Renal cortex interstitium (tissue), 11 donors: ENCODE data around the gene ARHGEF37. TPM values are rescaled to one million over a fixed set of nuclear protein-coding genes. Genes with fewer than 3 reads are reported as not detected.
"Not testable (repeated sequence)": the region's sequence is repeated elsewhere in the genome, so short reads cannot be mapped to it uniquely, and the experiment has no call there.

Experiments
- DNase-seq, 11 donors: peaks; one replicate each; pipeline ENCODE4 v3.0.0-alpha.2; 2013; ENCODE audit warnings: low read depth in 9 of 11, low spot score in 4 of 11; ENCODE audit errors: extremely low read depth in 1 of 11
- polyA plus RNA-seq, 3 donors: library from polyadenylated mRNA; unstranded; fragments of 120-200 nt; gene quantifications; one replicate each; pipeline ENCODE4 v1.2.1, GENCODE V29; 2013; ENCODE audit not compliant: insufficient read length in 3 of 3

Gene ARHGEF37
- polyA plus RNA-seq, 3 donors = 4.3 to 7.7 (median 4.3) TPM

DNA sequence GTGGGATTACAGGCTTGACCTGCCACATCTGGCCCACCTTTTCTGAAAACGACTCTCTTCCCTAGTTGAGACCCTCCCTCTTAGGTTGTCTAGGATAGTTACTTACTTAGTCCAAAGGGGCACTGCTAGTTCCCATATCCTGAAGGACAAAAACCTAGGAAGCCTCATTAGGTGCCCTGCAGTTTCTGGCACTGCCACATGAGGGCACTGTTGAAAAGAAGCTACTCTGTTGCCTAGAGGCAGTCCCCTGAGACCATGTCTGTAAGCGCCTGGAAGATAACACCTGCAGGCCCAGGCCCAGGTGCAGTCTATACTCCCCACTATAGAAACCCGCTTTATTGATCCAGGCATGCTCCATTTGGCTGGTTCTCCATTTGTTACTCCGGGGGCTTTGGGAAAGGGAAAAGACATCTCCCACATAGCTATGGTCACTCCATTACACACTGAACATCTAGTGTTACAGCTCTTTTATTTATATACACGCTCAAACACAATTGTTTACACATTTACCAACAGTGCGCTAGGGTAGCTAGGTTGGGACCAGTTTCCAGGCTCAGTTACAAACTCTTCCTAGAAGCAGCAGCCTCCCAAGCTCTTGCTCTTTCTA, 75.4 kb downstream of the ARHGEF37 start:
- no peak for DNase-seq

DNA sequence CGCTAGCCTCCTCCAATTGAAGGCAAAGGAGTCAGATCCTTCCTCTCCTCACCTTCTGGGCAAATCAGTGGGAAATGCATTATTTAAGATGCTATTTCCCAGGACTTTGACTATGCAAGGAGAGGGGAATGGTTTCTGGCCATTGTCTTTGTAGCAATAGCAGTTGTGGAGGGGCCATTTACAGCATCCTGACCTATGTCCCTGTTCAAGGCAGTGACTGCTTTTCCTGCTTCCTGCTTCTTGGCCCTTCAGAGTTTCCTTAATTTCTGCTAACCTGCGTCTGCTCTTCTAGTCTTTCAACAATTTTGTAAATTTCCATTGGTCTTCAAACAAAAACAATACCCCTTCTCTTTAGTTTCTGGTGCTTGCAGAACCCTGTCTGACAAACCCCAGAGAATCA, 76.0 kb downstream of the ARHGEF37 start:
- no peak for DNase-seq

DNA sequence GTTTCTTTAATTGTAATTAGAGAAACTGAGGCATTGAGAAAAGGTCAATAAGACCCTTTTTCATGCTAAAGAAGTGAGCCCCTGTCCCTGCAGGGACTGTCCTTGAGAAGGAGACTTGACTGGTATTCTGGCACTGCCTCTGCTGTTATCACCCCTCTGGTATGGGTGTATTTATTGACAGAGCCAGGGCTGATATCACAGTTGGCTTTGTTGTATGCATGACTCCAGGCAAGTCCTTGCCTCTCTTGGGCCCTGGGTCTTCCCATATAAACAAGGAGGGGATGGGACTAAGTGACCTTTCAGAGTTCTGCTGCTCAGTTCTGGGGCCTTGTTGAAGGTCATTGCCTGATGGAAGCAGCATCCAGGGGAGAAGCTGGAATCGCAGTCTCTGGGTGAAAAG, 77.0 kb downstream of the ARHGEF37 start:
- DNase-seq = no peak

DNA sequence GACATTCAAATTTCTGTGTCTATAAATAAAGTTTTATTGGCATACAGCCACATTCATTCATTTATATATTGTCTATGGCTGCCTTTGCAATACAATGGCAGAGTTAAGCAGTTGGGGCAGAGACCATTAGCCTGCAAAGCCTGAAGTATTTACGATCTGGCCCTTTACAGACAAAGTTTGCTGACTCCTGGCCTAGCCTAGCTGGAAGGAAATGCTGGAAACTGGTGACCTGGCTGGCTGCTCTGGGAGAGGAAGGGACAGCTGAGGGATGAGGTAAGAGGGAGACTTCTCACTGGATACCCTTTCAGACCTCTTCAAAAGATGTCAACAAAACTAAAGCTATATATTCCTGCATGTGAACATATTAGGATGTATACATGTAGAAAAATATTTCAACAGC, 82.8 kb downstream of the ARHGEF37 start:
- no peak for DNase-seq

DNA sequence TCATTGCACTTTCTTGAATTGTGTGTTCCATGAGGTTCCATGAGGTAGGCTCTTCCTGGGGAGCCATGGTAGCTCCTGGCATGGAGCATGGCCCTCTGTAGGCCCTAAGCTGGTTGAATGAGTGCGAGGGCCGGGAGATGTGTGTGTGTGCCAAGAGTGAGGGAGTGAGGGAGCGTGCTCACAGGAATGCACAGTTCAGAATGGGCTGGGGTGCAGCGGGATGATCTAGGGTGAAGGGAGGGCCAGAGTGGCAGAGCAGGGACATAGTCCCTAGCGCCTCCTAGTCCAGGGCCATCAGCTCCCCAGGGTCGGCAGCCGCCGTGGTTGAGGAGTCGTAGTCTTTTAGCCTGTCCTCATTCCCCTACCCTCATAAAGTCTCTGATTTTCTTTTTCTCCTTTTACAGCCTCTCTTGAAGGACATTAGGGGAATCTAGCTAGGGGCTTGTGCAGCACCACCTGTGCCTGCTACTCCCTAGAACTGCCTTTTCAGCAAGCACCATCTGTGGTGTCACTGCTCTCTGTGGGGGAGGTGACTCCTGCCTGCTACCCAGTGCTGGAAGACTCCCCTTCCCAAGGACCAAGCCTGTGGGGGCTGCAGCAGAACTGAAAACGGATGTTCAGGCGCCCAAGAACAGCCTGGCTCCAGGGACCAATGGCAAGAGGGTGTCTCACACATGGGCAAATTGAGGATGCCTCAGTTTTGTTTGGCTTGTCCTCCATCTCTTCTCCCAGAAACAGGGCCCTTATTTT, 83.5 kb downstream of the ARHGEF37 start:
- no peak for DNase-seq

DNA sequence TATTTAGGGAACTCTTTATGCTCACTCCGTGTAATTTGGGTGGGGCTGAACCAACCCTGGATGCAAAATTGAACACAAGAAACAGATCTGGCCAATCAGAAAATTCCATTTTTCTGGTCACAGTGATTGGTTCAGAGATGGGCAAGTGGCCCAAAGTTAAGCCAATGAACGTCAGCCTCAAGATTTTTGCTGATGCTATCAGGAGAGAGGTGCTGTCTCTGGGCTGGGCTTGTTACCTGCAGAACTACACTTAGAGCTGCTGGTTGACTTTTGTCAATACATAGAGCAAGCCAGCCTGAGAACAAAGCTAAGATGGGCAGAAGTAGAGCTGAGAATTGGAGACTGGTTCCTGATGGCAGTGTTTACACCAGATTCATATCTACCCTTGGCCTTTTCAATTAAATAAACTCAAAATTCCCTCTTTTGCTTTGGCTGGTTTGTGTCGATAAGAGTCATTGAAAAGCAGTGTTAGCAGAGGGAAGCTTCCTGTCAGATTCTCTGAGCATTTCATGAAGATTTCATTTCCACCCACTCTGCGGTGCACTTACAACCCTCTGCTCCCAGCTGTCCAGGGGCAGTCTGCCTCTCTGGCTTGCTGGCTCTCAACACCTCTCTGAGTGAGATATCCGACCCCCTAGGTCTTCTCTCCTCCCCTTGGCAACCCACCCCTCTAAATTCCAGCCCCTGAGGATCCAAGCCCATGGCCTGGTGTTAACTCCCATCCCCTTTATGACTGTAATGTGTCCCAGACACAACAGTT, 84.3 kb downstream of the ARHGEF37 start:
- no peak for DNase-seq

DNA sequence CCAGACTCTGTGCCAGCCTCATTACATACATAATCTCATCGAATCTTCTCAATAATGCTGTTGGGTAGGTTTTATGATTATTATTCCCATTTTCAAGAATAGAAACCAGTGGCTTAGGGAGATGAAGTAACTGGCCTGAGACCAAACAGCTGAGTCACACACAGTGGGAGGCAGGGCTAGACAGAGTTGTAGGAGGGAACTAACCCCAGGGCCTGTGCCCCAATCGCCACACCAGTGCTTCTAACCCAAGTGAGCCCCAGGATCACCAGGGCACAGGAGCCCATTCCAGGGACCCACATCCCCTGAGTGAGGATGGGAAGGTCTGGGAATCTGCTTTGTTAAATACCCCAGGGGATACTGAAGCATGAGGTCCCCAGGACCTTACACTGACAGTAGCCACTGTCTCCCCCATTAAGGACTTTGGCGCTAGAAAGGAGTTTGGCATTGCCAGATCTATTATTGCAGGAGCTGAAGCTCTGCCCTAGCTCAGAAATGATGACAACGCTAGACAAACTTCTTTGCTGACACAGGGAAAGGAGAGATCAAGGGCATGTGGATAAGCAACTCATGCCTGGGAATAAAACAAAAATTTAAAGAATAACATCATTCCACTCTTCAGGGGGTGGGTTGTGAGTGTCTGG, 85.0 kb downstream of the ARHGEF37 start:
- DNase-seq = no peak

DNA sequence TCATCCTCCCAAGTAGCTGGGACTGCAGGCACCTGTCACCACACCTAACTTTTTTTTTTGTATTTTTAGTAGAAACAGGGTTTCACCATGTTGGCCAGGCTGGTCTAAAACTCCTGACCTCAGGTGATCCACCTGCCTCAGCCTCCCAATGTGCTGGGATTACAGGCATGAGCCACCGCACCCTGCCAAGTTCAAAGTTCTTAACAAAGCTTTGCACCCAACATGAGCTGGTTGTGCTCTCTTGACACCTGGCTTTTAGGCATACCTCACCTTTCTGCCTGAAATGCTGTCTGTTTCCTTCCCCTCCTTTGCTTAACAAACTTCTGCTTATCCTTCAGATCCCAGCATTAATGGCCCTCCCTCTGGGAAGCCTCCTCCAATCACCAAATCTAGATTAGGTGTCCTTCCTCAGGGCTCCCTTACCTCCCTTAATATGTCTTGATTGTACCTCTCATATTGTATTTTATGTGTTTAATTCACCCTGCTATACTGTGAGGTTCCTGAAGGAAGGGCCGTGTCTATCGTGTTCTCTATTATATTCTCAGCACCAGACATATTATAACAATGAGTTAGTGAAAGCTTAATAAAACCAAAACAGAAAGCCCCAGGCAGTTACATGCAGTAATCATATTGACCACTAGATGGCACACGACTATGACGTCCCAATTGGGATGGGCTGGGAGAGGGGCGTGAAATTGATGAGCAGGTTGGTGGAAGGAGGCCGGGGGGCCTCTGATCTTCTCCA, 86.0 kb downstream of the ARHGEF37 start:
- DNase-seq = no peak

DNA sequence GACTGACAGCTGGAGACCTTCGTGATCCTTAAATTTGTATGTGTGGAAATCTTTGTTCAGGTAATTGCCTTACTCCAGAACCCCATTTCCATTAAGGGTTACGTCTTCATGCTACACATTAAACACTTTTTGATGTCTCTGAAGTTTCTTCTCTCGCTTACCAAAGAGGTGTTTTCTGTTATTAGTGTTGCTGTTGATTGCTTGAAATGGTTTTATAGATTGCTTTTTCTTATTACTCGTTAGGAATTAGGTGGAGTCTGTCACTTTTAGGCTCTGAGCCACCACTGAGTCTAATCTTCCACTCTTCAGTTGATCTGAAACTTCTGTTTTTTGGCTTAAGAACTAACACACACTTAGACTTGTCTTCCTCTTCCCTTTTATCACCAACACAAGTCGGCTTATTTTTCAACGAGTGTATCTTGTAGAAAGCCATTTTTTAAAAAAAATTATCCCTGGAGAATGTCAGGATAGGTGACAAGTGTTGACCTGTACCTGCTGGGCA, 86.6 kb downstream of the ARHGEF37 start:
- DNase-seq = no peak

DNA sequence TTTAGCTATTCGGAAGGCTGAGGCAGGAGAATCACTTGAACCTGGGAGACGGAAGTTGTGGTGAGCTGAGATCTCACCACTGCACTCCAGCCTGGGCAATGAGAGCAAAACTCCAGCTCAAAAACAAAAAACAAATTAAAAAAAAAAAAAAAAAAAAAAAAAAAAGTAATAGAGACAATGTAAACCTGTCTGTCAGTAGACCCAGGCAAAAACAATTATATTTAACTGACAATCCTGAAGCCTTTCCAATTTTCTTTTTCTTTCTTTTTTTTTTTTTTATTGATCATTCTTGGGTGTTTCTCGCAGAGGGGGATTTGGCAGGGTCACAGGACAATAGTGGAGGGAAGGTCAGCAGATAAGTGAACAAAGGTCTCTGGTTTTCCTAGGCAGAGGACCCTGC, 88.0 kb downstream of the ARHGEF37 start:
- DNase-seq = not testable (repeated sequence)

DNA sequence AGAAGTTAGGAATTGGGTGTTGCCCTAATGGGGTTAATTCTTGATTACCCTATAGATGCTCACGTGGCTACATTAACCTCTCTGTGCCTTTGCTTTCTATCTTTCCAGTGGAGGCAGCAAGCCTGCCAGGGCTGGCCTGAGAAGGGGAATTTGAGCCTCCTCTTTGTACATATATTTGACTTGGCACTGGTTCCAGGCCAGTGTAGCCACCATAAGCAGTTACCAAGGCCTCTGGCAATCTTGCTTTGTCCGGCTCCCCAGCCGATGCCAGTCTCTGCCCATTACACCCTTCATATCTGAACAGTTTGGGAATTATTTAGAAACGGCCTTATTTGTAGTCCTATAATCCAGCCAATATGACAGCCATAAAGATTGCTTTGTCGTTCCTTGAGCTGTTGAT, 90.2 kb downstream of the ARHGEF37 start:
- DNase-seq = no peak

DNA sequence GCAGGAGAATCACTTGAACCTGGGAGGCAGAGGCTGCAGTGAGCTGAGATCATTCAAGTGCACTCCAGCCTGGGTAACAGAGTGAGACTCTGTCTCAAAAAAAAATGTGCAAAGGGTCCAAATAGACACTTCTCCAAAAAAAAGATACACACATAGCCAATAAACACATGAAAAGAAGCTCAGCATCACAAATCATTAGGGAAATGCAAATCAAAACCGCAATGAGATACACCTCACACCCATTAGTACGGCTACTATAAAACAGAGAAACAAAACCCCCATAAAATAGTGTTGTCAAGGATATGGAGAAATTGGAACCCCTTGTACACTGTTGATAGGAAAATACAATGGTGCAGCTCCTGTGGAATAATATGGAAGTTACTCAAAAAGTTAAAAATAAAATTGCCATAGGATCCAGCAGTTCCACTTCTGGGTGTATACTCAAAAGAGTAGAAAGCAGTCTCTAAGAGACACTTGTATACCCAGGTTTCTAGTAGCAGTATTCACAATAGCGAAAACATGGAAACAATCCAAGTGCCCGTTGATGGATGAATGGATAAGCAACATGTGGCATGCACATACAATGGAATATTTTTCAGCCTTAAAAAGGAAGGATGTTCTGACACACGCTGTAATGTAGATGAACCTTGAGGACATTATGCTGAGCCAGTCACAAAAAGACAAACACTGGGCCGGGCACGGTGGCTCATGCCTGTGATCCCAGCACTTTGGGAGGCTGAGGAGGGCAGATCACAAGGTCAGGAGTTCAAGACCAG, 91.6 kb downstream of the ARHGEF37 start:
- no peak for DNase-seq

DNA sequence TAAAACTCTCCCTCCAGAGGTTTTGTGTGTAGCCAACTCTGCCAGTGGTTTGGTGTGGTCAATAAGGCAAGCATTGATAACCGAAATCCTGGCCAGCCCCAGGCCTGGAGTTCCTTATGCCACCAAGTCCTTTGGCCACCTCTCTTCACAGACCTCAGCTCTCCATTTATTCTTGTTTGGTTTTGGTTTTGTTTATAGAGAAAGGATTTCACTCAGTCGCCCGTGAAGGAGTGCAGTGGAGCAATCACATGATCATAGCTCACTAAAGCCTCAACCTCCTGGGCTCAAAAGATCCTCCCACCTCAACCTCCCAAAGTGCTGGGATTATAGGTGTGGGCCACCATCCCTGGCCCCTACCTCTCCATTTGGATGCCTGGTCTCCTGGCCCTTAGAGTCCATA, 93.4 kb downstream of the ARHGEF37 start:
- no peak for DNase-seq

DNA sequence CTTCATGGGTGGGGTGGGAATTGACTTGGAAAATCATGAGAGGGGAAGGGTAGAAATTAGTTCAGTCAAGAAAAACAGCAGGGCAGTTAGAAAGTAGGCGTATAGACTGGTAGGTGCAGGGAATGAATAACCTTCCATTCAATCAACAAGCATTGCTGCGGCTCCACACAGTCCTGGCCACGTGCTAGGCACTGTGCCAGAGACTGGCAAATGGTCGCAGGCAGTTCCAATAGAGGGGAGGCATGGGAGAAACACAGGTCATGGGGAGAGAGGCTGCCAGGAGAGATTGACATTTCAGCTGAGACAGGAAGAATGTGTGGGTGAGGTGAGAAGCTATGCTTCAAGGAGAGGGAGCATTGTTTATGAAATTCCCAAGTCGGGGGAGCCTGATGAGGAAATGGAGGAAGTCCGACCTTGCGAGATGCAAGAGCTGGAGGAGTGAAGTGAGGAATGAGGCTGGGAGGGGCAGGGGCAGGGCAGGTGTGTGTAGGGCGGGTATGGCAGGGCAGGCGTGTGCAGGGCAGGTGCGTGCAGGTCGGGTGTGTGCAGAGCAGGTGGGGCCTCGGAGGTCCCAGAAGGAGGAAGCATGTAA, 94.4 kb downstream of the ARHGEF37 start:
- DNase-seq = peak in 1 of 11 donors; percentile 28

DNA sequence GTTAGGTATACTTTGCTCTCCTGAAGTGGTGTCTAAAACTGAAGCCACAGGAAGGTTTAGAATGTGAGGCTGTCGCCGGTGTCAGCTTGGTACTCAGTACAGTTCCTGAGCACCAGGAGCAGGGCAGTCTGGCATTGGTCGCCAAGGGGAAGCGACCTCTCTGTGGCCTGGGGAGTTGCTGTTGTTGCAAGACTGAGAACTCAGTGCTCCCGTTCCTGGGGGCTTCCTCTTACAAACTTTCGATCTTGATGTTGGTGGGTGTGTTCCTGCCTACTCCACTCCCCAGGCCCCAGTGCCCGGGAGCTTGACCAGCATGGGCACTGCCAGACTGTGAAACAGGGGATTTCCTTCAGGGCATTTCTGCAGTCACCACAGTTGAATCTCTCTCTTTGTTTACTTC, 96.4 kb downstream of the ARHGEF37 start:
- DNase-seq = no peak

DNA sequence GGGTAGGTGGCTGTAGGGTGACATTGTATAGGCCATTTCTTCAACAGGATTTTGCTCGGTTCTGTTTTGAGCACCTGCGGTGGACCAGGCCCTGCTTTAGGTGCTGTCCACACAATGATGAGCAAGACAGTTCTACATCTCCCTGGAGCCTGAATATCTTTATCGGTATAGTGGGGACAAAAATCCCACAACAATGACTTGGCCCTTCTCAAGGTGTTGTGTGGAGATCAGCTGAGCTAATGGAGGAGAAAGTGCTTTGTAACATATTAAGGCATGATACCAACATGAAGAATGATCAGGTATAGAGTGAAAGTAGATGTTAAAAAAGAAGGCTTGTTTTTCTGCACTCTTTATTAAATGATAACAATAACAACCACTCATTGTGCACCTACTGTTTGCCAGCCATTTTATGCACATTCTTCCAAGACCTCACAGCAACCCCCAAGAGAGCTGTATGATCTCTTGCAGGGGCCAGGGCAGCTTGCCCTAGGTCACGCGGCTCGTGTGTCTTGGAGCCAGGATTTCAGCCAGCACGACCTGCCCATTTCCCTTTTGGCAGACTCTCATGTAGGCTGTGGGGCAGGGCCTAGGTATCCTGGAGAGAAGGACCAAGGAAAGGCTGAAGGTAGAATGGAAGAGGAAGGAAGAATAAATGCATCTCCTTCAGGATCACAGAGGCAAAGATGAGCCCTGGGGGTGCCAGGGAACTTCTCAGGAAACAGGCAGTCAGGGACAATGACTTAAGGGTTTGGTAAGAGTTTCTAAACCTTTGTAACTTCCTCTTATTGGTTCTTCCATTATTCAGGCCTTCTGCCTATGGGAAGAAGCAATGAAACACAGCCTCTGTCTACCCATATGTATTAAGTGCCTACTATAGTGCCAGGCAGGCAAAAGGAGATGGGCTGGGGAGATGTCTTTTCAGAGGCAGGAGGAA, 98.8 kb downstream of the ARHGEF37 start:
- no peak for DNase-seq

DNA sequence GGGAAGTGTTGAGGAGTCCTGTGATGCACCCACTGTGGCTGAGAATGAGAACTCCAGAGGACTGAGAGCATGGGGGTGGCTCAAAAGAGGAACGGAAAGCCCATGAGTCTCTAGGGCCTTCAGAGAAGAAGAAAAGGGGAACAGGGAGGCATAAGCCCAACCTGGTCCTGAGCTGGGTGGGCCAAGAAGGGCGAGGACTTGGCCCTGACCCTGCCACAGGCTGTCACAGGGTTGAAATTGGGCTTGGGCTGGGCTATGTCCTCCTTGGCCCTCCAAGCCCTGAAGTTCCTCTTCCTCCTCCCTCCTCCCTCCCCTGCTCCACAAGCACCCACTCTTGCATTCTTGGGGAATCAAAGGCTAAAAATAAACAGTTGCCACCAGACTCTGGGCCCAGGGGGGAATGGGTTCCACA, 99.5 kb downstream of the ARHGEF37 start:
- no peak for DNase-seq
